CD14-positive monocyte (primary cell): ENCODE measurements around the gene TYK2. TPM values are rescaled to one million over a fixed set of nuclear protein-coding genes. Genes with fewer than 3 reads are reported as not detected.
A peak's percentile ranks its signal among the peaks of the same experiment; 100 is the strongest.

ENCODE experiments used
- DNase-seq, 3 donors: peaks; one replicate each; pipeline ENCODE4 v3.0.0-alpha.2; 2011 to 2022
- H2AFZ ChIP-seq: 2 replicates; pipeline ENCODE4 v1.6.0; 2012; ENCODE audit warnings: mild to moderate bottlenecking, low read depth, low read length, inconsistent platforms; ENCODE audit not compliant: insufficient read depth, poor library complexity, severe bottlenecking
- H3K27ac ChIP-seq, 2 donors: 1 replicate in 1 of 2; 2 replicates in 1 of 2; pipeline ENCODE4 v1.5.1; 2012 to 2013; ENCODE audit warnings: low read length in 2 of 2, control low read depth in 1 of 2, inconsistent platforms in 1 of 2, low read depth in 1 of 2, mild to moderate bottlenecking in 1 of 2
- H3K27me3 ChIP-seq, 2 donors: one replicate each; pipeline versions ENCODE4 v1.6.0 to v1.6.1; 2011 to 2013; ENCODE audit warnings: low read length in 2 of 2; ENCODE audit not compliant: control insufficient read depth in 2 of 2, insufficient read depth in 2 of 2
- H3K36me3 ChIP-seq, 2 donors: replicated peaks in 1 of 2; 1 replicate in 1 of 2; 2 replicates in 1 of 2; pipeline versions ENCODE4 v1.5.1 to v1.6.1; 2012 to 2013; ENCODE audit warnings: low read length in 2 of 2, control low read depth in 1 of 2, inconsistent platforms in 1 of 2, mild to moderate bottlenecking in 1 of 2; ENCODE audit not compliant: insufficient read depth in 2 of 2, control insufficient read depth in 1 of 2
- H3K4me1 ChIP-seq, 2 donors: 1 replicate in 1 of 2; 2 replicates in 1 of 2; pipeline versions ENCODE4 v1.5.1 to v1.6.1; 2012 to 2013; ENCODE audit warnings: low read length in 2 of 2, control low read depth in 1 of 2, inconsistent platforms in 1 of 2, mild to moderate bottlenecking in 1 of 2, moderate library complexity in 1 of 2; ENCODE audit not compliant: insufficient read depth in 2 of 2, control insufficient read depth in 1 of 2
- H3K4me2 ChIP-seq: replicated peaks from 2 replicates; pipeline ENCODE3; 2012; ENCODE audit warnings: low read length, moderate library complexity, mild to moderate bottlenecking; ENCODE audit not compliant: poor library complexity, severe bottlenecking; ENCODE audit errors: extremely low read depth
- H3K4me3 ChIP-seq, 3 experiments: fragments of 200-600 bp in 1 of 3; sonication (generic) in 1 of 3; replicated peaks in 1 of 3; 1 replicate in 2 of 3; 2 replicates in 1 of 3; pipeline ENCODE4 v1.5.1; 2011 to 2013; ENCODE audit warnings: low read length in 3 of 3, mild to moderate bottlenecking in 3 of 3, control low read depth in 2 of 3, low read depth in 2 of 3, inconsistent platforms in 1 of 3, moderate library complexity in 1 of 3
- H3K79me2 ChIP-seq: 2 replicates; pipeline ENCODE4 v1.6.0; 2012; ENCODE audit warnings: mild to moderate bottlenecking, control low read depth, inconsistent platforms, low read length, moderate library complexity; ENCODE audit not compliant: insufficient read depth
- H3K9ac ChIP-seq: 2 replicates; pipeline ENCODE4 v1.6.0; 2017; ENCODE audit warnings: low read length, mild to moderate bottlenecking; ENCODE audit not compliant: insufficient read depth, poor library complexity, severe bottlenecking
- H3K9me3 ChIP-seq, 2 donors: replicated peaks in 1 of 2; 1 replicate in 1 of 2; 2 replicates in 1 of 2; pipeline versions ENCODE4 v1.5.1 to v1.6.1; 2012 to 2013; ENCODE audit warnings: low read length in 2 of 2, control low read depth in 1 of 2; ENCODE audit not compliant: control insufficient read depth in 1 of 2, insufficient read depth in 1 of 2
- H4K20me1 ChIP-seq: 2 replicates; pipeline ENCODE4 v1.6.0; 2012; ENCODE audit warnings: mild to moderate bottlenecking, low read length, control low read depth, moderate library complexity; ENCODE audit not compliant: insufficient read depth
- H3K27ac Mint-ChIP-seq, 7 donors: one replicate each; pipeline ENCODE4 v1.8.0; 2020; ENCODE audit warnings: mild to moderate bottlenecking in 7 of 7, mixed read lengths in 7 of 7, moderate library complexity in 6 of 7, inconsistent platforms in 2 of 7
- H3K27me3 Mint-ChIP-seq, 3 donors: one replicate each; pipeline ENCODE4 v1.8.0; 2021 to 2022; ENCODE audit warnings: low read depth in 3 of 3, mild to moderate bottlenecking in 3 of 3, mixed read lengths in 3 of 3, moderate library complexity in 3 of 3, inconsistent platforms in 1 of 3
- H3K36me3 Mint-ChIP-seq, 2 donors: one replicate each; pipeline ENCODE4 v1.8.0; 2020; ENCODE audit warnings: mixed read lengths in 2 of 2, inconsistent platforms in 1 of 2, mild to moderate bottlenecking in 1 of 2
- H3K4me1 Mint-ChIP-seq: one replicate; pipeline ENCODE4 v1.8.0; 2020; ENCODE audit warnings: mild to moderate bottlenecking, mixed read lengths
- H3K4me3 Mint-ChIP-seq, 2 donors: one replicate each; pipeline ENCODE4 v1.8.0; 2020; ENCODE audit warnings: mild to moderate bottlenecking in 2 of 2, mixed read lengths in 2 of 2, moderate library complexity in 1 of 2
- H3K9me3 Mint-ChIP-seq, 7 donors: one replicate each; pipeline ENCODE4 v1.8.0; 2020 to 2022; ENCODE audit warnings: mixed read lengths in 7 of 7, mild to moderate bottlenecking in 6 of 7, moderate library complexity in 6 of 7, inconsistent platforms in 2 of 7
- WGBS: methylation state at CpG from one replicate; pipeline ENCODE4 v1.1.5; 2013; ENCODE audit warnings: missing lambda C conversion rate; ENCODE audit not compliant: insufficient coverage; 5-methylcytosine and 5-hydroxymethylcytosine counted together
- intact Hi-C, 2 donors: fragments of 100-400 bp; cut with micrococcal nuclease; formaldehyde crosslinking; loops; one replicate each; pipeline versions ENCODE4 v1.15.0 to v1.15.1; 2023
- polyA plus RNA-seq, 3 donors: library from polyadenylated mRNA; depleted of rRNA in 1 of 3; unstranded in 2 of 3; stranded (reverse) in 1 of 3; fragments of 300-500 nt in 2 of 3; fragments of >200 nt in 1 of 3; fragmentation: Illumina TruSeq in 2 of 3; gene quantifications; 1 replicate in 2 of 3; 2 replicates in 1 of 3; pipeline ENCODE4 v1.2.3, GENCODE V29; 2012 to 2021
- TF ChIP-seq, protein P1 (sequence below): fragments of 200-600 bp; IDR thresholded peaks from one replicate; pipeline ENCODE4 v1.8.0; 2022; ENCODE audit warnings: antibody characterized with exemption, mild to moderate bottlenecking

TYK2 gene
- polyA plus RNA-seq, 3 donors, result 82.9 to 441 (median 113) TPM

DNA sequence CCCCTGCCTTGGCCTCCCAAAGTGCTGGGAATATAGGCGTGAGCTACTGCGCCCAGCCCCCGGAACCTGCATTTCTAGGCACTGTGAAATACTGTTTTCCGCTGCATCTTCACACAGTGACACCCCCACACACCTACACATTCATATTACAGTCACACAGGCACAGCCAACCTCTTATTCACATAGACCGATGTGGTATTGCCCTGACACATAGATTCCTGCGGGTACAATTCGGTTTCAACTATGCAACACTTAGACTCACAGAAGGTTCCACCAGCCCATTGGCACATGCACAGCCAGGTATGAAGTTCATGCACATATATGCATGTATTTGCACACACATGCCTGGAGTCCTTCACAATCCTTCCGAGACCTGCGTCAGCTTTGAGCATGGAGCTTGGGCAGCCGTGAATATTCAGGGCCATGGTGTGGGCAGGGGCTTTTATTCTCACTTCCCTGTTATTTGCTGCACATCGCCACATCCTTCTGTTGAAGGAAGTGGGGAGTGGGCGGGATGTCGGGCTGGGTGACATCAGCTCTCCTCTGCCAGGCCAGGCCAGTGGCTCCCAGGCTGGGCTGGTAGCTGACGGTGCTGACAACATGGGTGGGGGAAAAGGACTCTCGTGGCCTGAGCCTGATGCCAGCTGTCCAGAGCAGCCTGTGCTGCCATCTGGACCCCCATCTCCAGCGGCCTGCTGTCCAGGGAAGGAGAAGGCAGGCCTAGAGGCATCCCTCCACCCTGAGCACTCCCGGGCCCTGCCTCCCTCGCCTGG is 28.3 kb upstream of the TYK2 start:
- H3K4me1 ChIP-seq, result peaks cover 78 to 80% of the 10 kb centered on the region in 2 donors
- H2AFZ ChIP-seq, result peak overlapping the region; percentile 55
- peaks cover 3 to 15% of the 10 kb centered on the region in 2 donors for H3K27me3 ChIP-seq
- Mint-ChIP-seq H3K9me3 (peaks cover 0 to 4% (median 0%) of the 10 kb centered on the region in 7 donors), H3K4me1 (peaks cover 75% of the 10 kb centered on the region), H3K27me3 (peaks cover 14 to 26% (median 17%) of the 10 kb centered on the region in 3 donors), H3K36me3 (peaks cover 2 to 8% of the 10 kb centered on the region in 2 donors), H3K4me3 (peak overlapping the region; percentile 56 to 75), H3K27ac (peak overlapping the region; percentile 88 to 94 (median 92))
- intact Hi-C loops, result loop anchor here in 1 of 2 donors (10.0 kb wide), 1 partner anchor 156 kb away; the partner anchor contains the start of genes CDKN2D and KRI1
- WGBS, result 37% methylated on average over 13 of the region's 18 CpGs
- peak overlapping the region; percentile 63 for H3K4me2 ChIP-seq
- no peaks in the 10 kb centered on the region for H3K9me3 ChIP-seq
- no peaks in the 10 kb centered on the region for H3K79me2 ChIP-seq
- peak overlapping the region; percentile 81 to 87 for H3K27ac ChIP-seq
- no peaks in the 10 kb centered on the region for H4K20me1 ChIP-seq
- peak overlapping the region; percentile 35 for H3K9ac ChIP-seq
- TF ChIP-seq, protein P1, sequence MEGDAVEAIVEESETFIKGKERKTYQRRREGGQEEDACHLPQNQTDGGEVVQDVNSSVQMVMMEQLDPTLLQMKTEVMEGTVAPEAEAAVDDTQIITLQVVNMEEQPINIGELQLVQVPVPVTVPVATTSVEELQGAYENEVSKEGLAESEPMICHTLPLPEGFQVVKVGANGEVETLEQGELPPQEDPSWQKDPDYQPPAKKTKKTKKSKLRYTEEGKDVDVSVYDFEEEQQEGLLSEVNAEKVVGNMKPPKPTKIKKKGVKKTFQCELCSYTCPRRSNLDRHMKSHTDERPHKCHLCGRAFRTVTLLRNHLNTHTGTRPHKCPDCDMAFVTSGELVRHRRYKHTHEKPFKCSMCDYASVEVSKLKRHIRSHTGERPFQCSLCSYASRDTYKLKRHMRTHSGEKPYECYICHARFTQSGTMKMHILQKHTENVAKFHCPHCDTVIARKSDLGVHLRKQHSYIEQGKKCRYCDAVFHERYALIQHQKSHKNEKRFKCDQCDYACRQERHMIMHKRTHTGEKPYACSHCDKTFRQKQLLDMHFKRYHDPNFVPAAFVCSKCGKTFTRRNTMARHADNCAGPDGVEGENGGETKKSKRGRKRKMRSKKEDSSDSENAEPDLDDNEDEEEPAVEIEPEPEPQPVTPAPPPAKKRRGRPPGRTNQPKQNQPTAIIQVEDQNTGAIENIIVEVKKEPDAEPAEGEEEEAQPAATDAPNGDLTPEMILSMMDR, result no peak
- H3K4me3 ChIP-seq, result peak overlapping the region in 2 of 3 experiments; percentile 3 to 57
- peak; percentile 83 to 92 (median 88) for DNase-seq
- H3K36me3 ChIP-seq, result no peaks in the 10 kb centered on the region

DNA sequence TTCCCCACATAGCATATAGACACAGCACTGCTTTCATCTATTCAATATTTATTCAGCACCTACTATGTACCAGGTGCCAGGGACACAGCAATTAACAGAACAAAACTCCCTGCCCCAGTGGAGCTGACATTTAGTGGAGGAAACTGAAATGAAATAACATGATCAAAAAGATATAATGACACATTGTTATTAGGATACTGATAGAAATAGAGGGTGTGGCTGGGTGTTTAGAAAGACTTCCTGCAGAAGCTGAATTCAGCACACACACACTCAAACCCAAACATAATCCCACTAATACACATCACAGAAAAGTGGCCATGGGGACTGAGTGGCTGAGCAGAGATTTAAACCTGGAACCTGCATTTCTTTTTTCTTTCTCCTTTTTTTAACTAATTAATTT is 26.7 kb upstream of the TYK2 start:
- Histone ChIP-seq H3K4me2 (no peak overlapping the region), H3K4me3 (peak overlapping the region in 1 of 3 experiments; percentile 28), H3K36me3 (no peaks in the 10 kb centered on the region), H3K4me1 (peaks cover 84 to 85% of the 10 kb centered on the region in 2 donors), H3K9me3 (no peaks in the 10 kb centered on the region), H4K20me1 (peaks cover 8% of the 10 kb centered on the region), H3K27me3 (peaks cover 3 to 15% of the 10 kb centered on the region in 2 donors), H3K27ac (no peak overlapping the region), H3K79me2 (peaks cover 13% of the 10 kb centered on the region), H3K9ac (no peak overlapping the region), H2AFZ (no peak overlapping the region)
- intact Hi-C loops, result loop anchor here in 1 of 2 donors (10.0 kb wide), 1 partner anchor 158 kb away; the partner anchor contains the start of genes CDKN2D and KRI1
- peaks cover 4 to 8% of the 10 kb centered on the region in 2 donors for H3K36me3 Mint-ChIP-seq
- no peak overlapping the region for H3K4me3 Mint-ChIP-seq
- TF ChIP-seq, protein P1, result no peak
- peaks cover 77% of the 10 kb centered on the region for H3K4me1 Mint-ChIP-seq
- H3K27me3 Mint-ChIP-seq, result peaks cover 15 to 26% (median 17%) of the 10 kb centered on the region in 3 donors
- H3K9me3 Mint-ChIP-seq, result peaks cover 0 to 4% (median 0%) of the 10 kb centered on the region in 7 donors
- H3K27ac Mint-ChIP-seq, result peak overlapping the region in 5 of 7 donors; percentile 20 to 79 (median 54)
- DNase-seq, result no peak
